ENCODE data around the gene SNAP47.

- TF ChIP-seq TAF1 (IDR thresholded peaks at IDR 0.05; ENCODE audit: low read depth) = no peak
- TF ChIP-seq EP300 (conservative IDR thresholded peaks at IDR 0.05; ENCODE audit: poor library complexity, severe bottlenecking) = no peak
These were observed 56.3 kb downstream of the SNAP47 start for GRCh38 chr1:227791425-227792143.
